NOMO-1 treated with DMSO at 0.1 percent for 48 hours (cell line): ENCODE data around the gene RNF166.

Source experiments
- DNase-seq: peaks from one replicate; lab custom pipeline; 2025; ENCODE audit not compliant: unreplicated experiment; lab: John Stamatoyannopoulos, UW

The RNF166 gene

GRCh38 chr16:88739139-88739976 lies 33.1 kb upstream of the RNF166 start:
- no peak for DNase-seq

- no peak for DNase-seq
These were observed 32.2 kb upstream of the RNF166 start for GRCh38 chr16:88738151-88739084.

- peak; percentile 70 for DNase-seq
These were observed 31.3 kb upstream of the RNF166 start for GRCh38 chr16:88737298-88738150.

- DNase-seq = no peak
These were observed 30.3 kb upstream of the RNF166 start for GRCh38 chr16:88736496-88736895.

- no peak for DNase-seq
These were observed 29.9 kb upstream of the RNF166 start for GRCh38 chr16:88736088-88736487.

GRCh38 chr16:88735616-88736015 lies 29.4 kb upstream of the RNF166 start:
- no peak for DNase-seq

GRCh38 chr16:88735121-88735520 lies 28.9 kb upstream of the RNF166 start:
- no peak for DNase-seq

GRCh38 chr16:88734361-88734728 lies 28.1 kb upstream of the RNF166 start:
- DNase-seq = no peak

- no peak for DNase-seq
These were observed 27.6 kb upstream of the RNF166 start for GRCh38 chr16:88733630-88734360.

- no peak for DNase-seq
These were observed 26.7 kb upstream of the RNF166 start for GRCh38 chr16:88732961-88733294.

GRCh38 chr16:88732172-88732960 lies 26.2 kb upstream of the RNF166 start:
- DNase-seq = no peak

- DNase-seq = no peak
These were observed 25.5 kb upstream of the RNF166 start for GRCh38 chr16:88731699-88732098.

GRCh38 chr16:88730632-88731607 lies 24.7 kb upstream of the RNF166 start:
- DNase-seq = no peak

GRCh38 chr16:88727871-88728270 lies 21.7 kb upstream of the RNF166 start:
- DNase-seq = no peak

- no peak for DNase-seq
These were observed 20.8 kb upstream of the RNF166 start for GRCh38 chr16:88726981-88727380.

- no peak for DNase-seq
These were observed 20.2 kb upstream of the RNF166 start for GRCh38 chr16:88726408-88726749.

GRCh38 chr16:88725609-88726407 lies 19.6 kb upstream of the RNF166 start:
- DNase-seq = no peak
